OCI-LY3 (cell line): ENCODE data around the gene KCNIP1.

Experiments
- H2AFZ ChIP-seq: fragments of 200-600, 300-600 bp; shearing (Covaris generic); 2 replicates; pipeline ENCODE4 v1.6.0; 2014; ENCODE audit warnings: antibody characterized with exemption, low read depth, low read length
- H3K27ac ChIP-seq: fragments of 200-600, 300-600 bp; sonication (generic); 2 replicates; pipeline ENCODE4 v1.5.1; 2014; ENCODE audit warnings: mild to moderate bottlenecking, low read length, moderate library complexity, mixed read lengths
- H3K27me3 ChIP-seq: fragments of 200-600, 300-600 bp; sonication (generic); 2 replicates; pipeline ENCODE4 v1.6.1; 2014; ENCODE audit warnings: low read depth, low read length, mixed read lengths
- H3K36me3 ChIP-seq: fragments of 200-600, 300-600 bp; sonication (generic); replicated peaks from 2 replicates; pipeline ENCODE3; 2014; ENCODE audit warnings: low read depth, low read length, mixed read lengths
- H3K4me1 ChIP-seq: fragments of 300-600, 200-600 bp; sonication (generic); 2 replicates; pipeline ENCODE4 v1.6.1; 2014; ENCODE audit warnings: low read length, mixed read lengths
- H3K4me2 ChIP-seq: fragments of 200-600, 300-600 bp; sonication (generic); 2 replicates; pipeline ENCODE4 v1.6.1; 2014; ENCODE audit warnings: low read length, mixed read lengths
- H3K4me3 ChIP-seq: fragments of 300-600, 200-600 bp; sonication (generic); 2 replicates; pipeline ENCODE4 v1.5.1; 2014; ENCODE audit warnings: antibody characterized with exemption, mild to moderate bottlenecking, low read length, moderate library complexity
- H3K79me2 ChIP-seq: fragments of 300-600, 200-600 bp; shearing (Covaris generic); 2 replicates; pipeline ENCODE4 v1.6.1; 2014; ENCODE audit warnings: mild to moderate bottlenecking, low read length, mixed read lengths
- H3K9ac ChIP-seq: fragments of 300-600, 200-600 bp; shearing (Covaris generic); 2 replicates; pipeline ENCODE4 v1.6.0; 2014; ENCODE audit warnings: mild to moderate bottlenecking, low read length, moderate library complexity
- H3K9me3 ChIP-seq: fragments of 200-600, 300-600 bp; shearing (Covaris generic); 2 replicates; pipeline ENCODE4 v1.6.1; 2014; ENCODE audit warnings: low read length, mixed read lengths; ENCODE audit not compliant: insufficient read depth
- H4K20me1 ChIP-seq: fragments of 200-600, 300-600 bp; sonication (generic); 2 replicates; pipeline ENCODE4 v1.6.1; 2016; ENCODE audit warnings: low read length, mixed read lengths; ENCODE audit not compliant: insufficient read depth
- EZH2phosphoT487 ChIP-seq: fragments of 200-600 bp; shearing (Covaris generic); IDR thresholded peaks from 2 replicates; pipeline ENCODE4 v1.6.1; 2018; ENCODE audit warnings: antibody characterized with exemption, mixed run types, low read depth
- TF ChIP-seq, protein P1 (sequence below): fragments of 200-600, 300-600 bp; sonication (generic); IDR thresholded peaks from 2 replicates; pipeline ENCODE4 v1.5.1; 2014; ENCODE audit warnings: antibody characterized with exemption, low read length, low read depth

The KCNIP1 gene

DNA sequence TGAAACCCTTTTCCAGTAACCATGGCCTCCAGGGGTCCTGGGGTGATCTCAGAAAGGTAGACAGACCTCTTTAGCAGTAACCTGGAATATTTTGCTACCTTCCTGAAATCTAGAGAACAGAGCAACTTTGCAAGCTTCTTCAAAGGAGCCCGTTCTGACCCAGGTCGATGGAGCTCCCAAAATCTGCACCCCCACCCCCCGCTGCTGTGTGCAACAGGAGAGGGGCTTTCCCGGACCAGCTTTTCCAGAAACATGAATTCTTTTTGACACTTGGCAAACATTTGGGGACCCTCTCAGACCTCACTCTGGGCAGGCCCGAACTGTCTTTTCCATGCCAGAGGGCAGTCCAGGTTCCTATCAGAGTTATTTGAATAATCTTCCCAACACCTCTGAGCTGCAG, 65.3 kb downstream of the KCNIP1 start:
- Histone ChIP-seq H3K9ac (no peak overlapping the region), H3K27me3 (peaks cover 59% of the 10 kb centered on the region), H3K9me3 (no peaks in the 10 kb centered on the region), H3K4me2 (no peak overlapping the region), H3K27ac (no peak overlapping the region), H3K4me1 (peaks cover 35% of the 10 kb centered on the region), H3K4me3 (no peak overlapping the region), H3K79me2 (no peaks in the 10 kb centered on the region), H4K20me1 (no peaks in the 10 kb centered on the region; the same call in 1 of the 2 replicates), H3K36me3 (no peaks in the 10 kb centered on the region), H2AFZ (no peak overlapping the region)
- TF ChIP-seq, protein P1, sequence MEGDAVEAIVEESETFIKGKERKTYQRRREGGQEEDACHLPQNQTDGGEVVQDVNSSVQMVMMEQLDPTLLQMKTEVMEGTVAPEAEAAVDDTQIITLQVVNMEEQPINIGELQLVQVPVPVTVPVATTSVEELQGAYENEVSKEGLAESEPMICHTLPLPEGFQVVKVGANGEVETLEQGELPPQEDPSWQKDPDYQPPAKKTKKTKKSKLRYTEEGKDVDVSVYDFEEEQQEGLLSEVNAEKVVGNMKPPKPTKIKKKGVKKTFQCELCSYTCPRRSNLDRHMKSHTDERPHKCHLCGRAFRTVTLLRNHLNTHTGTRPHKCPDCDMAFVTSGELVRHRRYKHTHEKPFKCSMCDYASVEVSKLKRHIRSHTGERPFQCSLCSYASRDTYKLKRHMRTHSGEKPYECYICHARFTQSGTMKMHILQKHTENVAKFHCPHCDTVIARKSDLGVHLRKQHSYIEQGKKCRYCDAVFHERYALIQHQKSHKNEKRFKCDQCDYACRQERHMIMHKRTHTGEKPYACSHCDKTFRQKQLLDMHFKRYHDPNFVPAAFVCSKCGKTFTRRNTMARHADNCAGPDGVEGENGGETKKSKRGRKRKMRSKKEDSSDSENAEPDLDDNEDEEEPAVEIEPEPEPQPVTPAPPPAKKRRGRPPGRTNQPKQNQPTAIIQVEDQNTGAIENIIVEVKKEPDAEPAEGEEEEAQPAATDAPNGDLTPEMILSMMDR: no peak
- no peak for TF ChIP-seq EZH2phosphoT487

DNA sequence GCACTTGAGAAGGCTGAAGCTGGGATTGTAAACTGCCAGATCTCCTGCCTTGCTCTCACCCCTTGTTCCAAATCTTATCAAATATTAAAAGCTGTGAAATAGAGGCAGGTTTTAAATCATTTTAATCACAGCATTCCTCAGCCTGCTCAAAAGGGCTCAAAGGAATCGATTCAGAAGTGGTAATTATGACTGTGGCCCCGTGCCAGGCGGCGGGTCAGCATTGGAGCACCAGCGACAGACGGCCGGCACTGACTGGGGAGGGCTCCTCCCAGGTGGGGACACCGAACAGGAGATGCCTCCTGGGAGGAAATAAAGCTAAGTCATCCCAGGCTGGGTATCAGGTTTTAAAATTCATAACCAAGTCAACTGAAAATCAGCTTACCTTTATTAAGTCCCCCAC, 66.7 kb downstream of the KCNIP1 start:
- no peaks in the 10 kb centered on the region; the same call in 1 of the 2 replicates for H4K20me1 ChIP-seq
- H3K4me3 ChIP-seq: no peak overlapping the region
- H3K27me3 ChIP-seq: peaks cover 46% of the 10 kb centered on the region
- H3K4me1 ChIP-seq: peaks cover 49% of the 10 kb centered on the region
- H2AFZ ChIP-seq: no peak overlapping the region
- H3K9me3 ChIP-seq: peaks cover 2% of the 10 kb centered on the region; the same call in 1 of the 2 replicates
- no peak overlapping the region for H3K27ac ChIP-seq
- no peak overlapping the region for H3K9ac ChIP-seq
- H3K36me3 ChIP-seq: peaks cover 2% of the 10 kb centered on the region
- no peak for TF ChIP-seq EZH2phosphoT487
- TF ChIP-seq, protein P1: no peak
- no peak overlapping the region for H3K4me2 ChIP-seq
- H3K79me2 ChIP-seq: no peaks in the 10 kb centered on the region

DNA sequence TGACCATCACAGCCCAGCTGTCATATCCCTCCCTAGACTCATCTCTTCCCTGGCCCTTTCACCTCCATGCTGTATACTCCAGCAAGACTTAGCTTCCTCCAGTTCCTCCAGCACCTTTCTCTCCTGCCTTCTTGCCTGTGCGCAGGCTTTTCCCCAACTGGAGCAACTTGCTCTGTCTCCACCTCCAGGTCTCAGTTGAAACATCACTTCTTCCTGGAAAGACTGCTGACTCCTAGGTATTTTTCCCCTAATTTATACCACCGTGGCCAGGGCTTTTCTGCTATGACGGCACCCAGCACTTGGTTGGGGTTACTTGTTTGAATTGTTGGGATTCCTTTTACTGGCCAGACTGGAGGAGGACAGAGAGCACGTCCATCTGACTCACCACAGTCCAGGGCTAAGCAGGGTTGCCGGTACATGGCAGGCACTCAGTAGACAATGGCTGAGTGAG, 67.5 kb downstream of the KCNIP1 start:
- Histone ChIP-seq H3K27ac (no peak overlapping the region), H4K20me1 (no peaks in the 10 kb centered on the region; the same call in 1 of the 2 replicates), H3K27me3 (peaks cover 49% of the 10 kb centered on the region), H3K36me3 (peaks cover 10% of the 10 kb centered on the region), H3K9ac (peak overlapping the region; percentile 15; the same call in 1 of the 2 replicates), H3K4me1 (peaks cover 57% of the 10 kb centered on the region), H3K4me3 (peak overlapping the region; percentile 68; the same call in 1 of the 2 replicates), H3K9me3 (peaks cover 10% of the 10 kb centered on the region; the same call in 1 of the 2 replicates), H3K4me2 (peak overlapping the region; percentile 90), H3K79me2 (no peaks in the 10 kb centered on the region), H2AFZ (no peak overlapping the region)
- TF ChIP-seq EZH2phosphoT487: no peak
- TF ChIP-seq, protein P1: peak; percentile 24

DNA sequence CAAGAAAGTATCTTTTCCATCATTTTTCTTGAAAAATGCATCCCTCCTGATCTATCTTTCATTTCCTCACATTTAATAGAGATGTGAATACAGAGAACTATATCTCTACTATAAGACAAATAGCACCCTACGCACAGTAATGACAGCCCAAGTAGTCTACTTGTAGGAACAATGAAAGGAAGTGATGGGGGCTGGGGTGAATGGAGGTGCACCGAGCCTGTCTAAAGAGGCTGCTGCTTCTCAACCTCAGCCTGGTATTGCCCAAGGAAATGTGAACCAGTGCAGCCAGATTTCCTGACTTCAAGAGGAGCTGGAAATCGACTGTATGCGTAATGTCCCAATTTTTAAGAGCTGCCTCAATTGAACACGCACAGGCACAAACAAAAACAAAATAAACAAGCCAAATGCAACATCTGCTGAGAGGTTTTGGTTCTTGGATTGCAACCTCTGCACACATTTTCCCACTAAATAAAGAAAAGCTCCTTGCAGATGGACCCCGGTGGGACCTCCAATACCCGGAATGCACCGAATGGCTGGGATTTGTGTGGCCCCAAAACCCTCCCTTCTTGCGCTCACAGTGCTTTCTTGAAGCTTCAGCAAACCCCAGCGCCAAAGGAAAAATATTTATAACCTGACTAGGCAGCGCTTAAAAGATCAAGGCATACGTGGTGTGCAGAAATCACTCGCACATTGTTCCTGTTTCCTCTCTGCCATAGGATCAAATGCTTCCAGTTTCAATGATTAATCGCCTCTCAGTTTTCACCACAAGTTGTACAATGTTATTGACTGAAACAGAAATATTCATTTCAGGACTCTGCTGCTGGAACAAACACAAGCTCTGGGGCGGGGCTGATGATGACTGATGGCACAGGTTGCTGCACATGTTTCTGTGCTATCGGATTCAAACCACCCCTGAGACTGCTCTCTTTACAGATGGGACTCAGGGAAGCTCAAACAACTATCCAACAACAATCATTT, 68.3 kb downstream of the KCNIP1 start:
- TF ChIP-seq, protein P1: no peak
- peak; percentile 84; the same call in 1 of the 2 replicates for TF ChIP-seq EZH2phosphoT487
- Histone ChIP-seq H3K9me3 (peaks cover 10% of the 10 kb centered on the region; the same call in 1 of the 2 replicates), H3K4me3 (peak overlapping the region; percentile 68), H3K27ac (peak overlapping the region; percentile 80), H3K27me3 (peaks cover 47% of the 10 kb centered on the region), H3K36me3 (peaks cover 11% of the 10 kb centered on the region), H3K9ac (peak overlapping the region; percentile 52), H2AFZ (no peak overlapping the region), H3K4me2 (peak overlapping the region; percentile 90), H4K20me1 (no peaks in the 10 kb centered on the region; the same call in 1 of the 2 replicates), H3K4me1 (peaks cover 66% of the 10 kb centered on the region), H3K79me2 (no peaks in the 10 kb centered on the region)
